DOHH2 (cell line): ENCODE data around the gene SIRT3.

Experiments used
- CTCF ChIP-seq: fragments of 200-600 bp; sonication (generic); IDR thresholded peaks from one replicate; pipeline ENCODE4 v1.5.1; 2014; ENCODE audit warnings: antibody characterized with exemption, mild to moderate bottlenecking, low read depth, low read length; ENCODE audit not compliant: poor library complexity, severe bottlenecking
- EZH2phosphoT487 ChIP-seq: fragments of 200-600 bp; sonication (generic); IDR thresholded peaks from 2 replicates; pipeline ENCODE4 v1.6.1; 2017; ENCODE audit warnings: borderline replicate concordance, mild to moderate bottlenecking, antibody characterized with exemption, low read length, moderate library complexity, mixed read lengths

DNA sequence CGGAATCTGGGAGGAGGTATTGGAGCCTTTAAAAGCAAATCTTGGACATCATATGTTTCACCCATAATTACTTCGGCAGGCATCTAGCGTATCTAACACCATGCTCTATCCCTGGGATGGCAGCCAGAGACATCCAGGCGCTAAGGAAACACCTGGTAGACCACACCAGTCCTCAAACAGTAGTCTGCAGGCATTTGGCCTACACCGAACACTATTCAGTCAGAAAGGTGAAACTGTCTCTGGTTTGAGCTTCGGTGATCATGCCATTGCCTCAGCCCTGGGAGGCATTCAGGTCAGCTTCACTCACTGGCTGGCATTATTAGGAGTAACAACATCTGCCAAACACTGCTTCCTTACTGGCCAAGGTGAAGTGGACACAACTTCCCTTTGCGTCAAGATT lies 11.7 kb downstream of the SIRT3 start:
- TF ChIP-seq CTCF (no peak), EZH2phosphoT487 (no peak)
